Measurements from ENCODE around the gene PIGBOS1.
"Not testable (repeated sequence)": the region's sequence is repeated elsewhere in the genome, so short reads cannot be mapped to it uniquely, and the experiment has no call there.

The PIGBOS1 gene

DNA sequence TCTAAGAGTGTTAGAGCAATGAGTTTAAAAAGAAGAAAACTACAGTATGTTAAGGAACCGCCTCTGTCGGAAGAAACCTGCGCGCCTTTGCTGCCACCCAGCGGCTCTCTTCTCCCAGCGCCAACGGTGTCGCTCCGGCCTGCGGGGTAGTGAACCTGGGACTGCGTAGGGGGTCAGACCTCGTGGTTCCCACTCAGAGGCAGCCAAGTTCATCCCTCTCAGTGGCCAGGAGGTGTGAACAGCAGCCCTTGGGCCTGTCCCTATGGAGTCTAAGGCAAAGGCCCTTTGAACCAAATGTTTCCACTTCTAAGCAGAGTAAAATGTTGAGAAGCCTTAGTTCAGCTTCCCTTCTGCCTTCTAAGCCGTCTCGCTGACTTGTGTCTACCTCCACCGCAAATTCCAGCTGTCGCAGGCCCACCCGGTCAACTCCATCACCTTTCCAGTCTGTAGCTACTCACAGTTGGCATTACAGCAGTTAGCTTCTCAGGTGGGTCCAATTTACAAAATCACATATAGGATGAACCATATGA is 28.3 kb downstream of the PIGBOS1 start:
- peak; percentile 83 for DNase-seq (ENCODE audit: low spot score)

DNA sequence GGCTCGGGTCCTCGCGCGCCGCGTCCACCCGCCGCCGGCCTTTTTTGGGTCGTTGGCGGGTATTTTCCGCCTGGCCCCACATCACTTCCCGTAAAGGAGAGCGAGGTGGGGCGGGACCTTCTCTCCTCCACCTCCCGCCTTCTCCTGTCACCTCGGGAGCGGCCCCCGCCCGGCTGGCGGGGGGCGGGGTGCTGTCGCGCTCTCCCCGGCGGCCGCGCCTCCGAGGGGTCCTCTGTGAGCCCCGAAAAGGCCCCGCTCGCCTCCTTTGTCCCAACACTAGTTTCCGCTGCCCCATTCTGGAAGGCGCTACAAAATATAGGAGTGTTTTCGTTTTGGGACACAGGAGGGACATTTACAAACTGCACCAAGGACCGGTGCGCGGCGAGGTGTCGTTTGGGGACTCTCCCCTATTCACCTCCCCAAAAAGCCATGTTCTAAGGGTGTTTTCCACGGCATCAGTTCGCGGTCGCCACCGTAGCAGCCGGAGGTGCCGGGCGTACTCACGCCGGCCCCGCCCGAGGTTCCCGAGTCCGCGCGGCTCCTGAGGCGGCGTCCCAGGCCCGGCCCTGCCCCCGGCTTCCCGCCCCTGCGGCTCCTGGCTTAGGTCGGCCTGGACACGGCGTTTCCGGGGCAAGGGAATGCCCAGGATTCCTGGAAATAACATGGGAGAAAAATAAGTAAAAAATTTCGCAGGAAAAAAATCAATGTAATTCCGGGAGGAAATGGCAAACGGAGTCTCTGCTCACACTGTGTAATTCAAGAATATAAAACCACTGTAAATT is 29.0 kb downstream of the PIGBOS1 start, which contains the start of gene RAB27A:
Gene RAB27A, minus strand, starts transcription at position 68 of the 782 bp plus-strand sequence. CDS start 54,879 bp downstream, outside the sequence.
- peak; percentile 86 for DNase-seq (ENCODE audit: low spot score)

DNA sequence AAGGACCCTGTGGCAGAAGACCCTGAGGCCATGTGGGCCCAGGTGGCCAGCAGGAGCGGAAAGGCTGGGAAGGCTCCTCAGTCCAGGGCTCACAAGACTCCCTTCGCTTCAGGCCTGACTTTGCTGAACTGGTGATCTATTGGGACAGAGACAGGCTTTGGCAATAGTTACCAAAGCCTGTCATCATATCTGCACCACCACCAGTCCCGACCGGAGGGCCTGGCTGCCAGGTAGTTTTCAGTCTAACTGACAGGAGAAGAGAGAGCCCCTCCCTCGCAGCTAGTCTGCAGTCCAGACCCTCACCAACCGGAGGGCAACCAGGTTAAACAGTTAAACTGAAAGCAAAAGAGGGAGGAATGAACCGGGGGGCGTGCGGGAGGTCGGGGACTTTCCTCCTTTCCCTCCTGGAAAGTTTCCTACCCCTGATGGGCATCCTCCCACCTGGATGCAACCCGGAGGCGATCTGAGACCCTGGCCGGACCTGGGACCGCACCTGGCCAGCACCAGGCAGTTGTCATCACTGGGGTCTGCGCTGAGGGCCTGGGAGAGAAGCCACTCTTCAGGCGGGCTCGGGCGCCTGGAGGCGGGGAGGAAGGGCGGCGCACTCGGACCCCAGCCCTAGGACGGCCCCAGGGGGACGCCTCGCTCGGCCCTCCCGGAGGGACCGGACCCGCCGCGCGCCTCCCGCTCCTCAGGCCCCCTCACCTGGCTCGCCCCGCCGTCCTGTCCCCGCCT is 29.7 kb downstream of the PIGBOS1 start:
- DNase-seq (ENCODE audit: low spot score): peak; percentile 54

DNA sequence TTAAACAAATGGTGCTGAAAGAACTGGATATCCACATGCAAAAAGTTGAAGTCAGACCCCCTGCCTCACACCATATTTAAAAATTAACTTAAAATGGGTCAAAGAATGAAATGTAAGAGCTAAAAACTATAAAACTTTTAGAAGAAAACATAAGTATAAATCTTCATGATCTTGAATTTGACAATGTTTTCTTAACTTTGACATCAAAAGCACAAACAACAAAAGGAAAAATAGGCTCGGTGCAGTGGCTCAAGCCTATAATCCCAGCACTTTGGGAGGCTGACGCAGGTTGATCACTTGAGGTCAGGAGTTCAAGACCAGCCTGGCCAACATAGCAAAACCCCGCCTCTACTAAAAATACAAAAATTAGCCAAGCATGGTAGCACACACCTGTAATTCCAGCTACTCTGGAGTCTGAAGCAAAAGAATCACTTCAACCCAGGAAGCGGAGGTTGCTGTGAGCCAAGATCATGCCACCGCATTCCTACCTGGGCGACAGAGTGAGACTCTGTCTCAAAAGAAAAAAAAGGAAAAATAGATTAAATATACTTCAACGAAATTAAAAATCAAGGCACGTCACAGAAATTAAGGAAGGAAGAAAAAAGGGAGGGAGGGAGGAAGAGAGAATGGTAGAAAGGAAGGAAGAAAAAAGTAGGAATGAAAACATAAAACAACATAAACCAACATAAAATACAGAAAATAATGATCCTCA is 30.8 kb downstream of the PIGBOS1 start:
- DNase-seq (ENCODE audit: low spot score): no peak

DNA sequence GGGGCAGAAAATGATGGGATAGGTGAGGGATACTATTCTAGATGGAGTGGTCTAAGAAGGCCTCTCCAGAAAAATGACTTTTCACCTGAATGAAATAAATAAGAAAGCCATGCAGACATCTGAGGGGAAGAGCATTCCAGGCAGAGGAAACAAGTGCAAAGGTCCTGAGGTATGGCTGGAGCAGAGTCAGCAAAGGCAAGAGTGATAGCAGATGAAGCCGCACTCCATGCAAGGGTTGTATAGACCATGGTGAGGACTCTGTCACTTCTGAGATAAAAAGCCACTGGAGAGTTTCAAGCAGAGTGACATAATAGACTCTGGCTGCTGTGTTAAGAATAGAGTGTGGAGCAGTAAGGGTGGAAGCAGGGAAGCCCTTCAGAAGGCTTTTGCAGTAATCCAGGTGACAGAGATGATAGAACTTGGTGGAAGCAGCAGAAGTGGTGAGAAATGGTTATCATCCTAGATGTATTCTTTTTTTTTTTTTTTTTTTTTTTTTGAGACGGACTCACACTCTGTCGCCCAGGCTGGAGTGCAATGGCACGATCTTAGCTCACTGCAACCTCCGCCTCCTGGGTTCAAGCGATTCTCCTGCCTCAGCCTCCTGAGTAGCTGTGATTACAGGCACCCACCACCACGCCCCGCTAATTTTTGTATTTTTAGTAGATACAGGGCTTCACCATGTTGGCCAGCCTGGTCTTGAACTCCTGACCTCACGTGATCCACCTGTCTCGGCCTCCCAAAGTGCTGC is 32.3 kb downstream of the PIGBOS1 start:
- not testable (repeated sequence) for DNase-seq (ENCODE audit: low spot score)

DNA sequence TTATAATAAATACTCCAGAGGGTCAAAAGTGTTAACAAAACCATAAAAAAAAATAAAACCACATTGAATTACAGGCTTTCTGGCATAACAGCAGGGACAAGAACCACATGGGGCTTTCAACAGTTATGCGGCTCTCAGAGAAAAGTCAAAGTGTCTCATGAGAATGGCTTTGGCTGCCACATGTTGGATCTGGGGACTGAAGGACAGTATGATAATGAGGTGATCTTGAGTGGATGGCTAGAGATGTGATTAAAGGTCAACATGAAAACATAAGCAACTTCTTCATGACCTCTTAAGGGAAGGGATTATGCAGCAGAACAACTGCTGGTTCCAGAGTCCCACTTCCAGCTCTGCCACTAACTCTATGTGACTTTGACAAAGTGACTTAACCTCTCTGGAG is 34.5 kb downstream of the PIGBOS1 start:
- DNase-seq (ENCODE audit: low spot score): no peak

DNA sequence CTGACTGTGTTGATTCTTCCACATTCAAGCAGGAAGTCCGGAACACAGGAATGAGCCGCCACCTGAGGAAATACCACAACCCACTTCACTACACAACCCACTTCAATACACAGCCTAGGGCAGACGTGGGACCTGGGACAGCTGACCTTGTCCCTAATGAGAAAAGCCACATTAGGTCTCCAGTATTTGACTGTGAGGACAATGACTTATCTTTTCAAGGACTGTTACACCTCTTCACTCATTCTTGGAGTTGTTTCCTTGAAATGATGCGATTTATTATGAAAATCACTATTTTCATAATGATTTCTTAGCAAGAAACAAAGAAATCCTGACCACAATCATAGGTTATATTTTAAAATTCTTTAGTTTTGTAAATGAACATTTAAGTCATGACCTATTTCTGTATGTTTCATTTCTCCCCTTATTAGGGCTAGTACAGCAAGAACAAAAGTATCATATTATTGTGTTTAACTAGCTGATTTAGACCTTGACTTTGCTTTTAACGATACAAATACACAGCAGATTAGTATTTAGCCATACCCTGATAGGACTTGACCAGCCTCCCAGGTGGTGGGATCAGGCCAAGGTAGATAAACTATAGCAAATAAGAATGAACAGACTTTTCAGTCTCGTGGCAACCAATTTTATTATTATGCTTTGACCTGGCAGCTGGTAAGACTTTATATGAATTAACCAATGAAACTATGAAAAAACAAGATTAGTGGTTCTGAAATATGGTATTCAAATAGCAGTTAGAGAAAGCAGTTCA is 35.4 kb downstream of the PIGBOS1 start:
- no peak for DNase-seq (ENCODE audit: low spot score)

DNA sequence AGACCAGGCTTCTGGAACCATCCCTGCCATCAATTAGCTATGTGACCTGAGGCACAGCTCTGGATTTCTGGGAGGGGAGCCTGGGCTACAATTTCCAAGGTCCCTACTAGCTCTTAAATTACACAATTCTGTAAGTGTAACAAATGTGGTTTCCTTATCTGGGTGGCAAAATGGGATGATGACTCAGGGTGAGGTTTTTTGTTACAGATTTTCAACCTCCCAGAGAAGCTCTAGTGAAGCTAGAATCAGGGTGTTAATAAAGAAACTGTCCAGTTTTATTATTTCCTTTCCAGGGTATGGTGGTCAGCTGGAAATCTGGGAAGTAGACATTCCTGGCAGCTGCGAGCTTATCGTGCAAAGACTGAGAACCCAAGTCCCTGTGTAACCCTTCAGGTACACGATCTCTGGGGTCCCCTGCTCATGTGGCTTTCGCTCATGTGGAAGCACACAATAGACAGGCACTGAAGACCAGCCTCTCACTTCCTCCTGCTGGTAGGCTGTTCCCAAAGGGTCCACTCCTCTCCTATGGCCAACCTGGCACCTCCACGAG is 36.6 kb downstream of the PIGBOS1 start:
- DNase-seq (ENCODE audit: low spot score): no peak

DNA sequence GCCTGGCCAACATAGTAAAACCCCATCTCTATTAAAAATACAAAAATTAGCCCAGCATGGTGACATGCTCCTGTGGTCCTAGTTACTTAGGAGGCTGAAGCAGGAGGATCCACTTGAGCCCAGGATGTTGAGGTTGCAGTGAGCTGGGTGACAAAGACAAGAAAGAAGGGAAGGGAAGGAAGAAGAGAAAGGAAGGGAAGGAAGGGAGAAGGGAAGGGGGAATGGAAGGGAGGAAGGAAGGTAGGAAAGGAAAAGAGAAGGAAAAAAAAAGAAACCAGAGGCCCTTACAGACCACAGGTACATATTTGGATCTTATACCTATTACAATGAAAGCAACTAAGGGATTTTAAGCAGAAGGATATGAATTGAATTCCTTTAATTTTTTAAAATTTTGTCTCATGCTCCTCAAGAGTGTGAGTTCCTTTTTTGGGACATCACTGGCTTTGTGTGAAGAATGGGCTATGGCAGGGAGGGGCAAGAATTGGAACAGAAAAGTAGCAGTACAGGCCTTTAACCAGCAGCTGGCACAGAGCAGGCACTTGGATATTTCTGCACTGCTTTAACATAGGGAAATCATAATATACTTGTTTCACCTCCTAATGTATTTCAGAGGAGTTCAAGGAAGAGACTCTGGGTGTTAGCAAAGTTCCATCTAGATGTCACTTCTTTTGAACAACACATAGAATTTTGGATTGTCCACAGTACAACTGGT is 37.2 kb downstream of the PIGBOS1 start:
- no peak for DNase-seq (ENCODE audit: low spot score)

DNA sequence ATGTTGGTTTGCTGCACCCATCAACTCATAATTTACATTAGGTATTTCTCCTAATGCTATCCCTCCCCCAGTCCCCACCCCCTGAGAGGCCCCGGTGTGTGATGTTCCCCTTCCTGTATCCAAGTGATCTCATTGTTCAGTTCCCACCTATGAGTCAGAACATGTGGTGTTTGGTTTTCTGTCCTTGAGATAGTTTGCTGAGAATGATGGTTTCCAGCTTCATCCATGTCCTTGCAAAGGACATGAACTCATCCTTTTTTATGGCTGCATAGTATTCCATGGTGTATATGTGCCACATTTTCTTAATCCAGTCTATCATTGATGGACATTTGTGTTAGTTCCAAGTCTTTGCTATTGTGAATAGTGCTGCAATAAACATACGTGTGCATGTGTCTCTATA is 38.3 kb downstream of the PIGBOS1 start:
- not testable (repeated sequence) for DNase-seq (ENCODE audit: low spot score)

DNA sequence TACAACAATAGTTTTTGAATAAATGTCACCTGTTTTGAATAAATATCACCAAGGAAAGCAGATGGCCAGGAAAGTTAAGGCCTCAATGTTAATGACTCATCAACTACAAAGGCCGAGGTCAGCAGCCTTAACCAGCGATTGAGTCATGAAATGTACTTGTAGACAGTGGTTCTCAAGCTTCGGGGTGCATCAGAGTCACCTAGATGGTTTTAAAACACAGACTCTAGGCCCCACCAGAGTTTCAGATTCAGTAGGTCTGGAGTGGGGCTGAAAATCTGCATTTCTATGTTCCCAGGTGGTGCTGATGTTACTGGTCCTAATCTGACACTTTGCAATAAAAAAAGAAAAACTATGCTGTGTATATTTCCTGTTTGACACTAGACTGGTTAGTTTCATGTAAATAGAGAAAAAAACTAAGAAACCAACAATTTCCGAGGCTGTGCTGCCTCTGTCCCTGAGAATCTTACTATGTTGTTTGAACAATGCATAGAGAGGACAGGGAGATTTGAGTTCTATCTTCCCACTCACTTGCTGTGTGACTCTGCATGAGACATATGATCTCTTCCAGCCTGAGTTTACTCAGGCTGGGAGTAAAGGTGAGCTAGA is 39.1 kb downstream of the PIGBOS1 start:
- DNase-seq (ENCODE audit: low spot score): no peak

DNA sequence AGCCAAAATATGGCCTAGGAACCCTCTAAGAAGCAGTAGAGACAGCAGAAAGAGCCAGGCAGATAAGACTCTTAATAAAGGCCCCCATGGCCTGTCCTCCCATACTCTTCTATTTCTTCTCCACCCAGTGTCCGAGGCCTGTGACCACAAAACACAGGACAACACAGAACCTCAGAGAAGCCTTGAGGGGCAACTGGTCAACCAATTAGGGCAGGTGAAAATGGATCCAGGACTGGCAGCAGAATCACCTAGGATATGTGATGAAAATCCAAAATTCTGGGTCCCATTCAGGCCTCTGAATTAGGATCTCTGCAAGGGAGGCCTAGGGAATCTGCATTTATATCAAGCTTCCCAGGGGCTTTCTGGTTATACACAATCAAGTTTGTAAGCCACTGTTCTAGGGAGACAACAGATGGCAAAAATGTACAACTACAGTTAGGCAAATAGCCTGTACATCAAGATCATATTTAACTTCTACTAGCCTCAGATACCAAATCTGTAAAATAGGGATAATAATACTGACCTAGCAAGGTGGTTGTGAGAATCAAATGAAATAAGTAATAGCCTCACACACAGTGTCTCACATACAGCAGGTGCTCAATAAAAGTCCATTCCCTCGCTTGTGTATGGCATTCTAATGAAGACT is 39.7 kb downstream of the PIGBOS1 start:
- DNase-seq (ENCODE audit: low spot score): no peak

DNA sequence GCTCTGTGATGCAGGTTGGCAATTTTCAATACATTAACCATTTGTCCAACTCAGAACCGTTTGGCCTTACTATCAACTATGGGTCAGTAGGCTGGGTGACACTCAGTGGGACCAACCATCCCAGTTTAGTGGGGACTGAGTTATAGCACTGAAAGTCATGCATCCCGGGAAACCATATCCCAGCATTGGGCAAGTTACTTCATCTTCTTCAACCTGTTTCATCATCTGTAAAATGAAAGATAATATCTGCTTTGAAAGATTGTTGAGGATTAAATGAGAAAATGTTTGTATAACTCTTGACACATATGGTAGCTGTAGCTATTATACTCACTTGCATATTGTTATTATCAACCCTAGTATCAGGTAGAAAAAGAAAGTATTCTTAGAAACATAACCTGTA is 41.2 kb downstream of the PIGBOS1 start:
- DNase-seq (ENCODE audit: low spot score): no peak

DNA sequence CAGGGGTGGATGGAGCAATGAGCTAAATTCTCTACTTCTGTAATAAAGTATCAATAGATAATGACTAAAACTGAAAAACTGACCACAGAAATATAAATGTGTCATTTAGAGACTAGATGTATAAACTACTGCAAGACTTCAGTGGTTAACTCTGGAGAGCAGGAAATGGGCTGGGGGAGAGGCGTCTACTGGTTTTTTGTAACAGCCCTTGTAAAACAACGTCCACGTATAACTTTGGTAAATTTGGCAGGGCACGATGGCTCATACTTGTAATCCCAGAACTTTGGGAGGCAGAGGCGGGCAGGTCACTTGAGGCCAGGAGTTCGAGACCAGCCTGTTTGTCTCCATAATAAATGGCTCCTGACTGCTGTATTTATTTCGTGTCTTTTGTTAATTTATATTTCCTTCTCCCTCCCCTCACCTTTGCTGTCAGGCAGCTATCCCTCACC is 41.8 kb downstream of the PIGBOS1 start:
- no peak for DNase-seq (ENCODE audit: low spot score)

DNA sequence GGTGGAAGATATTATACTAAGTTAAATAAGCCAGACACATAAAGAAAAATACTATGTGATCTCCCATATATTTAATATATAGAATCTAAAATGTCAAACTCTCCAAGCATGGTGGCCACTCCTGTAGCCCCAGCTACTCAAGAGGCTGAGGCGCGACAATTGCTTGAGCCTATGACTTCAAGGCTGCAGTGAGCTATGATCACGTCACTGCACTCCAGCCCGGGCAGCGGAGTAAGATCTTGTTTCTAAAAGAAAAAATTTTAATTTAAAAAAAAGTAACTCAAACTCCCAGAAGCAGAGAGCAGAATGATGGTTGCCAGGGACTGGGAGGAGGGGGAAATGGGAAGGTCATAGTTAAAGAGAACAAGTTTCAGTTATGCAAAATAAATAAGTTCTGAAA is 42.6 kb downstream of the PIGBOS1 start:
- DNase-seq (ENCODE audit: low spot score): no peak

DNA sequence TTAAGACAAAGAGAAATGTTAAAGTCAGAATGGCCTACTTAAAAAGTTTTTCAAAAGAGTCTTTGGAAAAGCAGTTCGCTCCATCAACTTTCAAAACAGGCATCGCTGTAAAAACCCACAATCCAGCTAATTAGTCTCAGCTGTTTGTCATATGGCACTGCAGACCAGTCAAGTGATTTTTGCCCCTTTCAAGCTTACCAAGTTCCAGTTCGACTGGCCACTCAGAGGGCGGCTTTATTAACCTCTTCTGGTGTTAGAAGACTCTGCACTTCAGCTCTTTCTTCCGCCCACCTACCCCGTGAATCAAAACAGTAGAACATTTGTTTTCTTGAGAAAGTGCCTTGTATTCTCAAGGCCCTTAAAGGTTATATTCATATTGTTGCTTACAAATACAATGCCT is 48.6 kb downstream of the PIGBOS1 start:
- DNase-seq (ENCODE audit: low spot score): no peak

DNA sequence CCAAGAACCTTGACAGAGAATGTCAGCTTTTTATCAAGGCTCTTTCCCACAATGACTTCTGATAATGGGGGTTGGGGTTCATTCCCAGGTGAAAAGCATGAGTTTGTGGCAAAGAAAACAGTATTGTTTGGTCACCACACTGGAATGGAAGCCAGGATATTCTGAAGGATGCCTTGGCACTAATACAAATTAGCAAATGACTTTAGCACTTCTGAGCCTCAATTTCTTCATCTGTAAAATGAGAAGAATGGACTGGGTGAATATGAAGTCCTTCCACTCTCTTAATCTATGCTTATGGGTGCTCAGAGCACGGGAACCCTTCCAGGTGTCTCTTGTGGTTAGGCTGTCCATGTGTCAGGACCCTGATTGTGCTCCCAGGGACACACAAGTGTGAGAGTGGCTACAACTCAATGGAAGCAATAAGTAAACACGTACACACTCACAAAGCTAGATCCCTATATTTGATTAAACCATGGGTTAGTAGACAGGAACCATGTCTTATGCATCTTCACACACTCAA is 50.7 kb downstream of the PIGBOS1 start:
- DNase-seq (ENCODE audit: low spot score): no peak

DNA sequence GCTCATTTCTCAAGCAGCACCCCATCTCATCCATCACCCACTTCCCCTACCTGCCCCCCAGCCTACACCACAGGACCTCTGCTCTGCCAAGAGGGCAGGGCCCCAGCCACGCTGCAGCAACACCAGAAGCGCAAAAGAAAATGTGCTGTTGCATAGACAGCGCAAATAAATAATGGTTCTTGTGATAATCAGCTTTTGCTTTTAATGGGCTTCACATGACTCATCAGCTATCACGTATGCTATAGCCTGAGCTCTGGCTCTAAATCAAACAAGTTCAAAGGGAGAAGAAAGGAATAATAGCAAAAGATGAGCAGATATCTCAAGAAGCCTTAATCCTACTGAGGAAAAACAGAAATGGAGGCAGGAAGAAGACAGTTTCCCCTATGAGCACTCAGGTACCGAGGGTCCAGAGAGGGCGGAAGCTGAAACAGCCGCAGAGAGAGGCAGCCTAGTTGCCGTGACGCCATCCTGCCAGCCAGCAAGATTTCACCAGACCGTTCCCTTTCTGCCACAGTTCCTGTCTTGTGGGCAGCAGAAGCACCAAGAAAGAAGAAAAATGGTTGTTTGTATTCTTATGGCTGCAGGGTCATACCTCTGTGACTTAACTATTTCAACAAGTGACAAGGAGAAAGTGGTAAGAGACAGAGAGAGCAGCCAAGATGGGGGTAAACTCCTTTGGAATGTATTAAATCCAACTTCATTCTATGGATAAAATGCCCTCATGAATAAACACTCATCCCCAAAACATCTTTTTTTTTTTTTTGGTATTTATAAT is 51.3 kb downstream of the PIGBOS1 start:
- DNase-seq (ENCODE audit: low spot score): no peak

All from iPS-NIHi11 (cell line).